ENCODE results near the gene NXPE4. TPM values are rescaled to one million over a fixed set of nuclear protein-coding genes. Genes with fewer than 3 reads are reported as not detected.

Gene NXPE4
- total RNA-seq, 1 experiment from 2014 or later, result not detected

GRCh38 chr11:114619659-114620173 is 24.1 kb upstream of the NXPE4 start:
- Histone ChIP-seq H3T11ph (ENCODE audit: low read length) (no peak overlapping the region), H3K18ac (ENCODE audit: insufficient read length, low read depth, low read length) (no peak overlapping the region), H2AFZ (ENCODE audit: low read length) (no peak overlapping the region), H3K4me2 (ENCODE audit: insufficient read depth, insufficient read length, low read length) (no peak overlapping the region), H4K20me1 (ENCODE audit: control insufficient read depth, insufficient read depth, insufficient read length) (no peaks in the 10 kb centered on the region), H3K56ac (ENCODE audit: insufficient read length, low read depth, low read length) (no peak overlapping the region), H2BK120ac (ENCODE audit: low read depth, low read length, poor library complexity, severe bottlenecking) (no peak overlapping the region), H4K91ac (ENCODE audit: insufficient read length, low read depth, low read length) (no peak overlapping the region), H4K5ac (ENCODE audit: insufficient read length, low read depth, low read length) (no peak overlapping the region), H3K23ac (ENCODE audit: insufficient read length, low read depth, low read length) (no peak overlapping the region), H3K9ac (ENCODE audit: extremely low read depth, insufficient read length, low read length) (no peak overlapping the region), H4K8ac (replicated peaks; ENCODE audit: insufficient read length, low read depth, low read length) (no peak overlapping the region), H2AK5ac (ENCODE audit: insufficient read length, low read length) (no peak overlapping the region), H3K23me2 (ENCODE audit: insufficient read length, low read depth, low read length, poor library complexity, severe bottlenecking) (no peaks in the 10 kb centered on the region), H3K79me2 (ENCODE audit: insufficient read depth, low read length) (no peaks in the 10 kb centered on the region), H3K4ac (ENCODE audit: low read depth, low read length) (no peak overlapping the region), H3K27ac (ENCODE audit: insufficient read length, low read depth, low read length) (no peak overlapping the region), H2BK12ac (ENCODE audit: insufficient read length, low read depth, low read length) (no peak overlapping the region), H2BK20ac (ENCODE audit: low read depth, low read length, poor library complexity, severe bottlenecking) (no peak overlapping the region), H3K27me3 (ENCODE audit: insufficient read depth, low read length) (no peaks in the 10 kb centered on the region), H3K14ac (ENCODE audit: insufficient read depth, low read length) (no peak overlapping the region), H3K4me1 (ENCODE audit: insufficient read depth, low read length) (no peaks in the 10 kb centered on the region), H2BK15ac (ENCODE audit: low read depth, low read length) (no peak overlapping the region), H3K9me3 (ENCODE audit: control insufficient read depth, low read depth, low read length) (peaks cover 25% of the 10 kb centered on the region), H2BK5ac (ENCODE audit: insufficient read length, low read length) (no peak overlapping the region), H3K79me1 (ENCODE audit: insufficient read depth, low read depth, low read length, poor library complexity, severe bottlenecking) (no peaks in the 10 kb centered on the region)
- Mint-ChIP-seq H3K4me1 (no peaks in the 10 kb centered on the region), H3K27me3 (ENCODE audit: low read depth) (no peaks in the 10 kb centered on the region), H3K4me3 (no peak overlapping the region), H3K27ac (no peak overlapping the region), H3K9me3 (peaks cover 39 to 45% of the 10 kb centered on the region in 2 experiments), H3K36me3 (ENCODE audit: insufficient read depth in 1 of 3, low read depth in 3 of 3) (peaks cover 0 to 3% (median 3%) of the 10 kb centered on the region in 3 experiments; a peak in 3 of 7 replicates)
- whole genome bisulfite sequencing (ENCODE audit: extremely low coverage, insufficient read length, low lambda C conversion rate), result no CpG with 5 or more reads among the region's 10 CpGs
- no peak for DNase-seq
- TF ChIP-seq, protein P1, sequence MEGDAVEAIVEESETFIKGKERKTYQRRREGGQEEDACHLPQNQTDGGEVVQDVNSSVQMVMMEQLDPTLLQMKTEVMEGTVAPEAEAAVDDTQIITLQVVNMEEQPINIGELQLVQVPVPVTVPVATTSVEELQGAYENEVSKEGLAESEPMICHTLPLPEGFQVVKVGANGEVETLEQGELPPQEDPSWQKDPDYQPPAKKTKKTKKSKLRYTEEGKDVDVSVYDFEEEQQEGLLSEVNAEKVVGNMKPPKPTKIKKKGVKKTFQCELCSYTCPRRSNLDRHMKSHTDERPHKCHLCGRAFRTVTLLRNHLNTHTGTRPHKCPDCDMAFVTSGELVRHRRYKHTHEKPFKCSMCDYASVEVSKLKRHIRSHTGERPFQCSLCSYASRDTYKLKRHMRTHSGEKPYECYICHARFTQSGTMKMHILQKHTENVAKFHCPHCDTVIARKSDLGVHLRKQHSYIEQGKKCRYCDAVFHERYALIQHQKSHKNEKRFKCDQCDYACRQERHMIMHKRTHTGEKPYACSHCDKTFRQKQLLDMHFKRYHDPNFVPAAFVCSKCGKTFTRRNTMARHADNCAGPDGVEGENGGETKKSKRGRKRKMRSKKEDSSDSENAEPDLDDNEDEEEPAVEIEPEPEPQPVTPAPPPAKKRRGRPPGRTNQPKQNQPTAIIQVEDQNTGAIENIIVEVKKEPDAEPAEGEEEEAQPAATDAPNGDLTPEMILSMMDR (conservative IDR thresholded peaks at IDR 0.05), result no peak
